Activated T-cell treated with anti-CD3 and anti-CD28 coated beads, Interleukin-2, amount 50 U/mL, for 4 hours (primary cell): ENCODE data around the gene FOXB1. TPM values are rescaled to one million over a fixed set of nuclear protein-coding genes. Genes with fewer than 3 reads are reported as not detected.
A peak's percentile ranks its signal among the peaks of the same experiment; 100 is the strongest.

Experiments
- ATAC-seq, 2 donors: fragments of 200-7000 bp; cut with Tn5 transposase; one replicate each; pipeline ENCODE4 v1.10.0; 2021
- DNase-seq: peaks from one replicate; pipeline ENCODE4 v3.0.0-alpha.2; 2020
- H3K27me3 Mint-ChIP-seq: one replicate; pipeline ENCODE4 v1.8.0; 2021; ENCODE audit warnings: low read depth, mixed read lengths
- H3K36me3 Mint-ChIP-seq: one replicate; pipeline ENCODE4 v1.8.0; 2022; ENCODE audit warnings: mixed read lengths; ENCODE audit not compliant: insufficient read depth
- H3K4me1 Mint-ChIP-seq: one replicate; pipeline ENCODE4 v1.8.0; 2021; ENCODE audit warnings: low read depth, mixed read lengths
- H3K4me3 Mint-ChIP-seq: one replicate; pipeline ENCODE4 v1.8.0; 2021; ENCODE audit warnings: mild to moderate bottlenecking, moderate library complexity, mixed read lengths
- H3K9me3 Mint-ChIP-seq: one replicate; pipeline ENCODE4 v1.8.0; 2021; ENCODE audit warnings: mixed read lengths
- total RNA-seq, 3 donors: library from RNA; stranded (reverse); gene quantifications; one replicate each; pipeline ENCODE4 v1.2.1, GENCODE V29; 2021

FOXB1 gene
- total RNA-seq, 3 donors from 2014 or later = 0.26 to 0.46 (median 0.27) TPM

GRCh38 chr15:60021589-60022378, 17.7 kb downstream of the FOXB1 start:
- Mint-ChIP-seq H3K36me3 (no peaks in the 10 kb centered on the region), H3K4me3 (no peak overlapping the region), H3K27me3 (peaks cover 10% of the 10 kb centered on the region), H3K4me1 (peaks cover 15% of the 10 kb centered on the region), H3K9me3 (peaks cover 11% of the 10 kb centered on the region)
- ATAC-seq = no peak
- DNase-seq = no peak

- no peak overlapping the region for H3K4me3 Mint-ChIP-seq
- peaks cover 8% of the 10 kb centered on the region for H3K9me3 Mint-ChIP-seq
- H3K27me3 Mint-ChIP-seq = peaks cover 7% of the 10 kb centered on the region
- ATAC-seq (no peak), DNase-seq (no peak)
- peaks cover 13% of the 10 kb centered on the region for H3K4me1 Mint-ChIP-seq
- no peaks in the 10 kb centered on the region for H3K36me3 Mint-ChIP-seq
Measured at GRCh38 chr15:60022379-60022741, 18.2 kb downstream of the FOXB1 start.

GRCh38 chr15:60026555-60026954, 22.4 kb downstream of the FOXB1 start:
- H3K27me3 Mint-ChIP-seq = peaks cover 8% of the 10 kb centered on the region
- peaks cover 3% of the 10 kb centered on the region for H3K4me1 Mint-ChIP-seq
- DNase-seq (no peak), ATAC-seq (no peak)
- H3K4me3 Mint-ChIP-seq = no peak overlapping the region
- no peaks in the 10 kb centered on the region for H3K36me3 Mint-ChIP-seq
- H3K9me3 Mint-ChIP-seq = no peaks in the 10 kb centered on the region

GRCh38 chr15:60035344-60035743, 31.2 kb downstream of the FOXB1 start:
- H3K36me3 Mint-ChIP-seq = no peaks in the 10 kb centered on the region
- no peak overlapping the region for H3K4me3 Mint-ChIP-seq
- no peak for DNase-seq
- peaks cover 9% of the 10 kb centered on the region for H3K27me3 Mint-ChIP-seq
- no peak for ATAC-seq
- no peaks in the 10 kb centered on the region for H3K4me1 Mint-ChIP-seq
- H3K9me3 Mint-ChIP-seq = no peaks in the 10 kb centered on the region

GRCh38 chr15:60039316-60039715, 35.2 kb downstream of the FOXB1 start:
- Mint-ChIP-seq H3K9me3 (no peaks in the 10 kb centered on the region), H3K4me1 (peaks cover 3% of the 10 kb centered on the region), H3K4me3 (no peak overlapping the region), H3K27me3 (peaks cover 11% of the 10 kb centered on the region), H3K36me3 (no peaks in the 10 kb centered on the region)
- no peak for ATAC-seq
- no peak for DNase-seq

GRCh38 chr15:60043744-60044435, 39.8 kb downstream of the FOXB1 start:
- no peak for DNase-seq
- ATAC-seq = no peak
- peaks cover 11% of the 10 kb centered on the region for H3K27me3 Mint-ChIP-seq
- H3K36me3 Mint-ChIP-seq = no peaks in the 10 kb centered on the region
- peaks cover 12% of the 10 kb centered on the region for H3K4me1 Mint-ChIP-seq
- no peak overlapping the region for H3K4me3 Mint-ChIP-seq
- no peaks in the 10 kb centered on the region for H3K9me3 Mint-ChIP-seq

- peak; percentile 88 to 92 for ATAC-seq
- Mint-ChIP-seq H3K9me3 (peaks cover 6% of the 10 kb centered on the region), H3K4me3 (no peak overlapping the region), H3K4me1 (peaks cover 12% of the 10 kb centered on the region), H3K27me3 (peaks cover 4% of the 10 kb centered on the region), H3K36me3 (no peaks in the 10 kb centered on the region)
- DNase-seq = no peak
Measured at GRCh38 chr15:60044636-60045270, 40.6 kb downstream of the FOXB1 start.

GRCh38 chr15:60047701-60048100, 43.6 kb downstream of the FOXB1 start:
- peaks cover 12% of the 10 kb centered on the region for H3K4me1 Mint-ChIP-seq
- ATAC-seq = no peak
- no peaks in the 10 kb centered on the region for H3K36me3 Mint-ChIP-seq
- no peak for DNase-seq
- peaks cover 4% of the 10 kb centered on the region for H3K27me3 Mint-ChIP-seq
- no peak overlapping the region for H3K4me3 Mint-ChIP-seq
- H3K9me3 Mint-ChIP-seq = peaks cover 19% of the 10 kb centered on the region

- Mint-ChIP-seq H3K4me3 (no peak overlapping the region), H3K36me3 (no peaks in the 10 kb centered on the region), H3K27me3 (peaks cover 7% of the 10 kb centered on the region), H3K4me1 (peaks cover 3% of the 10 kb centered on the region), H3K9me3 (peaks cover 19% of the 10 kb centered on the region)
- DNase-seq (no peak), ATAC-seq (no peak)
Measured at GRCh38 chr15:60049948-60050347, 45.8 kb downstream of the FOXB1 start.

GRCh38 chr15:60052796-60053195, 48.7 kb downstream of the FOXB1 start:
- Mint-ChIP-seq H3K27me3 (peaks cover 23% of the 10 kb centered on the region), H3K4me3 (no peak overlapping the region), H3K36me3 (no peaks in the 10 kb centered on the region), H3K9me3 (peaks cover 19% of the 10 kb centered on the region), H3K4me1 (no peaks in the 10 kb centered on the region)
- ATAC-seq = no peak
- DNase-seq = no peak

- H3K9me3 Mint-ChIP-seq = peaks cover 16% of the 10 kb centered on the region
- DNase-seq (no peak), ATAC-seq (no peak)
- H3K36me3 Mint-ChIP-seq = no peaks in the 10 kb centered on the region
- H3K4me1 Mint-ChIP-seq = no peaks in the 10 kb centered on the region
- no peak overlapping the region for H3K4me3 Mint-ChIP-seq
- peaks cover 23% of the 10 kb centered on the region for H3K27me3 Mint-ChIP-seq
Measured at GRCh38 chr15:60054472-60054871, 50.4 kb downstream of the FOXB1 start.
